SHP77 (cell line): ENCODE data around the gene POLD1.
"Not testable (repeated sequence)": the region's sequence is repeated elsewhere in the genome, so short reads cannot be mapped to it uniquely, and the experiment has no call there.

Source experiments
- DNase-seq, 2 experiments: peaks; one replicate each; lab custom pipeline; 2025; lab: John Stamatoyannopoulos, UW

The POLD1 gene

DNA sequence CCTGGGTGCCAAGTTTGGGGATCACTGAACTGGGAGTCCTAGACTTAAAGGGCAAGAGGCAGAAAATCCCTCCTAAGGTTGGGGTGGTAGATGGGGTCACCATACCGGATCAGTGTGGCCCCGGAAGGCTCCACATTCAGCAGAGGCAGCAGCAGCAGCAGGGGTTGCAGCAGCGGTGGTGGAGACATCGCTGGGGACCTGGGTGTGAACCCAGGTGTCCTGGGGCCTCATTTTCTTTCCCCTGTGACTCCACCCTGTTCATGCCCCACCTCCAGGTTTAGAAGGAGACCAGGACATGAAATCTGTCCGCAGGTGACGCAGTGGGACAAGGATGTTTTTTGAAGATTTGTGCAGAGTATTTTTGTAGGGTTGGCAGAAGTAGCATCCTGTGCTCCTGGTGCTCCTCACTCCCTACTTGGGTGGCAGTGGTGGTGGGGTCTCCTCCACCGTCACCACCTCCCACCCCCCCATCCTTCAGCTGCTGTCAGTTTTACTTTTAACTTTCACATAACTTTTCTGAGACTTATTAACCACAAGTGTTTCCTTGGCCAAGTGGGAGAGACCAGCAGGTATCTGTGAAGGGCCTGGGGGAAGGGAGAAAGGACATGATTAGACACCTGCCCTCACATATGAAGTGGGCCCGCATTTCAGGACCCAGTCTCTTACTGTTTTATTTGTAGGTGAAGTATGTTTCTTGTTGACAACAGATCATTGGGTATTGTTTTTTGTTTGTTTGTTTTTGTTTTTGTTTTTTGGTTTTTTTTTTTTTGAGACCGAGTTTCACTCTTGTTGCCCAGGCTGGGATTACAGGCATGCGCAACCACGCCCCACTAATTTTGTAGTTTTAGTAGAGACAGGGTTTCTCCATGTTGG, 18.5 kb upstream of the POLD1 start, which contains the start of gene NAPSA:
NAPSA (minus strand) TSS at position 206 of the 873 bp plus-strand sequence; CDS start at position 188, 18 bp downstream.
- no peak for DNase-seq

DNA sequence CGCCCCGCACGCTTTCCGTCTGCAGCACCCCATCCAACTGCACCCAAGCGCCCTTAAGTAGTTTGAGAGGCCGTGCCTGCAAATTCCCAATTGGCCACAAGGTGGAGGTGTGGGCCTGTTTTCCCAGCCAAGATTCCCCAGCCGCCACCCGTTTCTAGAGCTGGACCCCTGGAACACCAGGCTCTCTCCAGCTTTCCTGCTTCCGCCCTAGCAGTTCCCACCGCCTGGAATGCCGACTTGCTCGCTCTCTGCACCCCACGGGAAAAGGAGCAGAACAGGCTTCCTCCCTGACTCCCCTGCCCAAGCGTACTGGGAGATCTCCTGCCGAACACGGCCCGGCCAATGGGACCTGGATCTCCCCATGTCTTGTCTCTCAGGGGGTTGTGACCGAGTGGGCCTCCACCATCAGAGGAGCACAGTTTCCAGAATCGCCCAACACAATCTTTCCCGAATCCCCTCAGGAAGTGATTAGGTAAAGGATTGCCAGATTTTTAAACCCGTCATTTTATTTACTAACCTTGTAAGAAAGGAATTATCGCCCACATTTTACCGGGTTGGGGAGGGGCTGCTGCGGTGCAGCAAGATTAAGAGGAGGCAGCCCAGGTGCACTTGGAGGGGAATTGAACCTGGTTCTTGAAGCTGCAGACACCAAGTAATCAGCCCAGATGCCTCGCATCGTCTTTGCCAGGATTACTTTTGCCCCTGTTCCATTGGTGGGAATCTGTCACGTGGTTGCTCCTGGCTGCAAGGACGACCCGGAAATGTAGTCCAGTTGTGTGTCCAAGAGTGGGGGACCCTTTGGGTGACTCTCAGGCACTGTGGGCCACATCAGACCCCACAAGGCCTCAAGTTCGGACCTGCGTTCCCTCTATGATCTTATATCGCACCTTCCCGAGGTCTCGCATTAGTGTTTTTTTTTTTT, 15.2 kb upstream of the POLD1 start:
- DNase-seq = peak; percentile 72 to 74

DNA sequence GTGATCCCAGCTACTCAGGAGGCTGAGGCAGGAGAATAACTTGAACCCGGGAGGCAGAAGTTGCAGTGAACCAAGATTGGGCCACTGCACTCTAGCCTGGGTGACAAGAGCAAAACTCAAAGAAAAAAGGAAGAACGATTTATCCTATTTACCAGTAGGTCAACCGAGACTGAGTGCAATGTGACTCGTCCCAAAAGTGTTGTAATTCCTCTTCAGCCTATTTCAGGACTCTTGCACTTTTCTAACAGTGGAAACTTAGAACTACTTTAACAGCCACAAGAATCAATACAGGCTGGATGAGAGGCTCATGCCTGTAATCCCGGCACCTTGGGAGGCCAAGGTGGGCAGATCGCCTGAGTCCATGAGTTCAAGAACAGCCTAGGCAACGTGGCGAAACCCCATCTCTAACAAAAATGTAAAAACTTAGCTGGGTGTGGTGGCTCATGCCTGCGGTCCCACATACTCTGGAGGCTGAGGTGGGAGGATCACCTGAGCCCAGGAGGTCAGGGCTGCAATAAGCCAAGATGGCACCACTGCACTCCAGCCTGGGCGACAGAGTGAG, 12.2 kb upstream of the POLD1 start:
- DNase-seq = no peak

DNA sequence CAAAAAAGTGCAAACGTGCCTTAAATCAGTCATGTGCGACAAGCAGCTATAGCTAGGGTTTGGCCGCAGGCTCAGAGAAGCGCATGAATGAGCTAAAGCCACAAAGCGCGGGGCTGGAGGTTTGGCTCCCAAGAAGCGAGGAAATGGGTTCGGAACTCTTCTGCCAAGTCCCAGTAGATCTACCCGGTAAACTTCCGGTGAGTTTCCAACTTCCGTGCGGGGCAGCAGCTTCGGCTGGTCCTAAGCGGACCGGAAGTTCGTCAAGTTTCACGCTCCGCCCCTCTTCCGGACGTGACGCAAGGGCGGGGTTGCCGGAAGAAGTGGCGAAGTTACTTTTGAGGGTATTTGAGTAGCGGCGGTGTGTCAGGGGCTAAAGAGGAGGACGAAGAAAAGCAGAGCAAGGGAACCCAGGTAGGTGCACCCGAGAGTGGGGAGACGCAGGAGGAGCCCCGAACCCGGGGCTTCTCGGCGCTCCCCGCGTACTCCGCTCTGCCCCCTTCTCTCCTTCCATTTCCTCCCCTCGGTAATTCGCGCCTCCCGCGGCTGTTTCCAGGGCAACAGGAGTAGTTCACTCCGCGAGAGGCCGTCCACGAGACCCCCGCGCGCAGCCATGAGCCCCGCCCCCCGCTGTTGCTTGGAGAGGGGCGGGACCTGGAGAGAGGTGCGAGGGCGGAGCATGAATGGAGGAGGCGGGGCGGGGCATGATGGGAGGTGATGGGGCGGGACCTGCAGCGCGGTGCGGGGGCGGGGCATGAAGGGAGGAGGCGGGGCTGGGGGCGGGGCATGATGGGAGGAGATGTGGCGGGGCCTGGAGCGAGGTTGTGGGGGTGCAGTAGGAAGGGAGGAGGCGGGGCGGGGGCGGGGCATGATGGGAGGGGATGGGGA, 7.7 kb upstream of the POLD1 start, which contains the start of gene NR1H2:
NR1H2 (plus strand) TSS at position 292 of the 885 bp plus-strand sequence. CDS start 1,149 bp downstream, outside the sequence.
- peak; percentile 90 to 94 for DNase-seq

DNA sequence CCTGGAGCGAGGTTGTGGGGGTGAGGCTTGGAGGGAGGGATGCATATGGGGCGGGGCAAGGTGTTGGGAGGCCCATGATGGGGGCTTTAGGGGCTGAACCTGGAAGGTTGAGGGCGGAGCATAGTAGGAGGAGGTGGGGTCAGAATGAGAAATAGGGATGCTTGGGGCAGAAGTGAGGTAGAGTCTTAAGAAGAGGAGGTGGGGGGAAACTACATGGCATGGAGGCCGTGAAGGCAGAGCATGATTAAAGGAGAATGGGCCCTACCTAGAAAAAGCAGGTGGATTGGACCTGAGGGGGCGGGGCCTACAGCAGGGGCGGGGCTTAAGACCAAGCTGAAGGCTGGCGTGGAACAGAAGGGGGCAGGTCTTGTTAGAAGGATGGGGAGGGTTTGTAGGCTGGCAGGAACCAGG, 7.1 kb upstream of the POLD1 start:
- peak; percentile 14 to 40 for DNase-seq

DNA sequence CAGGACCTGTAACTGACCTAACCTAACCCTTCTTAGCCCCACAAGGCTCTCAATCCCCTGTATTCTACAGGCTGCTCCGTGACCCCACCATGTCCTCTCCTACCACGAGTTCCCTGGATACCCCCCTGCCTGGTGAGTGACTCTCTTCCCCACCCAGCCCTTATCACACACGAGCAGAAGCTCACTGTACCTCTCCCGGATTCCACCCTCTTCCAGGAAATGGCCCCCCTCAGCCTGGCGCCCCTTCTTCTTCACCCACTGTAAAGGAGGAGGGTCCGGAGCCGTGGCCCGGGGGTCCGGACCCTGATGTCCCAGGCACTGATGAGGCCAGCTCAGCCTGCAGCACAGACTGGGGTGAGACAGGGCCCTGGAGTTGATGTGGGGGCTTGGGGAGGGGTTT, 6.6 kb upstream of the POLD1 start:
- DNase-seq = no peak

DNA sequence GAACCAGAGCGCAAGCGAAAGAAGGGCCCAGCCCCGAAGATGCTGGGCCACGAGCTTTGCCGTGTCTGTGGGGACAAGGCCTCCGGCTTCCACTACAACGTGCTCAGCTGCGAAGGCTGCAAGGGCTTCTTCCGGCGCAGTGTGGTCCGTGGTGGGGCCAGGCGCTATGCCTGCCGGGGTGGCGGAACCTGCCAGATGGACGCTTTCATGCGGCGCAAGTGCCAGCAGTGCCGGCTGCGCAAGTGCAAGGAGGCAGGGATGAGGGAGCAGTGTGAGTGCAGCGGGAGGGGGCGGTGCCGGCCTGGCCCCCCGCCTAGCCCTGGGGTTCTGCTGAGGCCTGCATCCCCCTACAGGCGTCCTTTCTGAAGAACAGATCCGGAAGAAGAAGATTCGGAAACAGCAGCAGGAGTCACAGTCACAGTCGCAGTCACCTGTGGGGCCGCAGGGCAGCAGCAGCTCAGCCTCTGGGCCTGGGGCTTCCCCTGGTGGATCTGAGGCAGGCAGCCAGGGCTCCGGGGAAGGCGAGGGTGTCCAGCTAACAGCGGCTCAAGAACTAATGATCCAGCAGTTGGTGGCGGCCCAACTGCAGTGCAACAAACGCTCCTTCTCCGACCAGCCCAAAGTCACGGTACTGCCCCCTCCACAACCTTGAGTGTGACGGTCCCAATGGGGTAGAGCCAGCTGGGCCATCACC, 5.8 kb upstream of the POLD1 start:
- DNase-seq = no peak

DNA sequence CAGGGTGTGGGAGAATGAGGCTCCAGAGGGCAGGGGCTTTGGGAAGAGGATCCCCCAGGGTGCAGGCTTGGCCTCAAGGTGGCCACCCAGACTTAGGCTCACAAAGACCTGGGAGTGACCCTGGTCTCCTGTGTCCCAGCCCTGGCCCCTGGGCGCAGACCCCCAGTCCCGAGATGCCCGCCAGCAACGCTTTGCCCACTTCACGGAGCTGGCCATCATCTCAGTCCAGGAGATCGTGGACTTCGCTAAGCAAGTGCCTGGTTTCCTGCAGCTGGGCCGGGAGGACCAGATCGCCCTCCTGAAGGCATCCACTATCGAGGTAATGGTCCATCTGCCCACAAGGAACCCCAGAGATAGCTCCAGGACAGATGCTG, 5.3 kb upstream of the POLD1 start:
- no peak for DNase-seq

DNA sequence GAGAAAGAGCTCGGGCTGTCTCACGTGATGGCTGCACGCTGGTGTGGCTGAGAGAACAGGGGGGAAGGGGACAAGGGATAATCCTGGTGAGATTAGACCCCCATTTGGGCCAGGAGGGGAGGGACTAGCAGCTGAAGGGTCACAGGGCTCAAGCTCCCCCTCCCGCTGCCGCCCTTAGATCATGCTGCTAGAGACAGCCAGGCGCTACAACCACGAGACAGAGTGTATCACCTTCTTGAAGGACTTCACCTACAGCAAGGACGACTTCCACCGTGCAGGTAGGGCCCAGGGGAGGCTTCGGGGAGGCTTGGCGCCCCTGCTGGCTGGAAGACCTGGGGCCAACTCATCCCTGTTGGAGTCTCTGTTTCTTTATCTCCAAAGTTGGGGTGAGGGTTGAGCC, 4.5 kb upstream of the POLD1 start:
- no peak for DNase-seq

DNA sequence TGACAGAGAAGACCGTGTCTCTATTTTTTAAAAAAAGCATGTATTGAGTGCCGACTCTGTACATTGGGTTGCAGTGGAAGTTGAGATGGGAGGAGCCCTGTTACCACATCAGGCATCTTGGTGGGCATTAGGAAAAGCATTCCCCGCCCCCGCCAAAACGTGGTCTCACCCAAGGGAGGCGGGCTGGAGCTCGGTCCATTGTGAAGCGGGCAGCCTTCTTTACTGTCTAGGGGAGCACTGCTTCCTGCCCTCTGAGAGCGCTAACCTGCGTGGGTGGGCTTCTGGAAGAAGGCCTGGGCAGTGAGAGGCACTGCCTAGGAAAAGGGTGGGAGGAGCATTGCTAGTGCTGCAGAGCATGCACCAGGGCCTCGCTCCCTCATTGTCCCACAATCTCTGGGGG, 4.0 kb upstream of the POLD1 start:
- DNase-seq = no peak

DNA sequence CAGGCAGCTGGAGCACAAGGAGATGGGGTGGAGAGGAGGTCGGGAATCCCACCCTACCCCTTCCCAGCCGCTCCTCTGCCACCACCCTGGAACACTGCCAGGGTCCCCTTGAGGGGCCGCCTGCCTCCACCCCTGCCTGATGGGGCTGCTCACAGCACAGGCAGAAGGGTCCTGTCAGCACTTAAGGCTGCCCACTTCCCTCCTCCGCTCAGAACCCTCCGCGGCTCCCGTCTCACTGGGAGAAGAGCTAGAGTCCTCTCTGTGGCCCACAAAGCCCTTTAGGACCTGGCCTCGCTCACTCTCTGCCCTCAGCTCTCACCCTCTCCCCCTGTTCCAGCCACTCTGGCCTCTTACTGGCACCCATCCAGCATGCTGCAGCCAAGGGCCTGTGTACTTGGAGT, 3.4 kb upstream of the POLD1 start:
- DNase-seq = no peak

DNA sequence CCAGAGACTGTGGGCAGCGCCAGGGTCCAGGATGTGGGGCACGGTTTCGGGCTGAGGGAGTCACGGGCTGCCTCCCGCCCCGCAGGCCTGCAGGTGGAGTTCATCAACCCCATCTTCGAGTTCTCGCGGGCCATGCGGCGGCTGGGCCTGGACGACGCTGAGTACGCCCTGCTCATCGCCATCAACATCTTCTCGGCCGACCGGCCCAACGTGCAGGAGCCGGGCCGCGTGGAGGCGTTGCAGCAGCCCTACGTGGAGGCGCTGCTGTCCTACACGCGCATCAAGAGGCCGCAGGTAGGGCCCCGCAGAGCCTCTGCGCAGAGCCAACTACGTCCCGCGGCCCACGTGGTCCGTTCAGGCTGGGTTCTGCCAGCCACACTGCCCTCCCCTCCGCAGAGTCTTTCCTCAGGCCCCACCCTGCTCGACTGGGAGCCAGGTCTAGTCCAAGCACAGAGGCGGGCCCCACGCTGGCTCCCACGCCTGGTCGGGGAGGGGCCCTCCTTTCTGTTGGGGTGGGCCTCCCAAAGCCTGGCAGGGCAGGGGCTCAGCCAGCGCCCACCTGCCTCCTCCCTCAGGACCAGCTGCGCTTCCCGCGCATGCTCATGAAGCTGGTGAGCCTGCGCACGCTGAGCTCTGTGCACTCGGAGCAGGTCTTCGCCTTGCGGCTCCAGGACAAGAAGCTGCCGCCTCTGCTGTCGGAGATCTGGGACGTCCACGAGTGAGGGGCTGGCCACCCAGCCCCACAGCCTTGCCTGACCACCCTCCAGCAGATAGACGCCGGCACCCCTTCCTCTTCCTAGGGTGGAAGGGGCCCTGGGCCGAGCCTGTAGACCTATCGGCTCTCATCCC, 2.0 kb upstream of the POLD1 start:
- DNase-seq = no peak

DNA sequence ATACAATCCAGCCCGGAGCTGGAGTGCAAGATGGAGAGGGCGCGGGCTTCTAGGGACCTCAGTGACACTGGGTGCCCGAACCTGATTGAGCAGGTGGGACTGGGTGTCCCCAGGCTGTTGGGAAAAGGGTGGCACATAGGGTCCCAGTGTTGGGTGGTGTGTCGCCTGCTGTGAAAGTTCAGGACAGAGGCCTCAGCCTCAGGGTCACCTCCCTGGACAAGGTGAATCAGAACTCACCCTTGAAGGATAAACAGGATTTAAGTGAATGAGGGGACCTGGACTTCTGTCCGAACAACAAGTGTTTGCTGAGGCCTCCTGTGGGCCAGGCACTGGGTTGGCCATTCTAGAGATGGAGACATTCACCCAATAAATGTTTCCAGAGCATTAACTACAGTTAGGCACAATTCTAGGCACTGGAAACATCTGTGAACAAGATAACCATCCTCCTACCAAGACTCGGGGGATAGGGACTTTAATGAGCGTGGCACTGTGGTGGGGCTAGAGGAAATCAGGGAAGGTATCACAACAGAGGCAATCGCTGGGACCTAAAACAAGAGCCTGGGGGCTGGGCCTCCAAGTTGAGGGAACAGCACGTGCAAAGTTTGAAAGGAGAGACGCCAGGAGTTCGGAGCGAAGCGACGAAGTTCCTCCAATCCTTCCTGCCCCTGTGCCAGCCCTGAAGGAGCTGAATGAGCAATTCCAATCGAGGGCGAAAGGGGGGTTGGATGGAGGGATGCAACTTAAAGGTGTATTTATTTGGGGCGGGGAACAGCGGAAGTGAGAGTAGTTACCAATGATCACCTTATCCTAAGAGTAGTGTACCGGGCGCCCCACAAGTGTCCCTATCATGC, 921 bp upstream of the POLD1 start:
- DNase-seq = no peak

DNA sequence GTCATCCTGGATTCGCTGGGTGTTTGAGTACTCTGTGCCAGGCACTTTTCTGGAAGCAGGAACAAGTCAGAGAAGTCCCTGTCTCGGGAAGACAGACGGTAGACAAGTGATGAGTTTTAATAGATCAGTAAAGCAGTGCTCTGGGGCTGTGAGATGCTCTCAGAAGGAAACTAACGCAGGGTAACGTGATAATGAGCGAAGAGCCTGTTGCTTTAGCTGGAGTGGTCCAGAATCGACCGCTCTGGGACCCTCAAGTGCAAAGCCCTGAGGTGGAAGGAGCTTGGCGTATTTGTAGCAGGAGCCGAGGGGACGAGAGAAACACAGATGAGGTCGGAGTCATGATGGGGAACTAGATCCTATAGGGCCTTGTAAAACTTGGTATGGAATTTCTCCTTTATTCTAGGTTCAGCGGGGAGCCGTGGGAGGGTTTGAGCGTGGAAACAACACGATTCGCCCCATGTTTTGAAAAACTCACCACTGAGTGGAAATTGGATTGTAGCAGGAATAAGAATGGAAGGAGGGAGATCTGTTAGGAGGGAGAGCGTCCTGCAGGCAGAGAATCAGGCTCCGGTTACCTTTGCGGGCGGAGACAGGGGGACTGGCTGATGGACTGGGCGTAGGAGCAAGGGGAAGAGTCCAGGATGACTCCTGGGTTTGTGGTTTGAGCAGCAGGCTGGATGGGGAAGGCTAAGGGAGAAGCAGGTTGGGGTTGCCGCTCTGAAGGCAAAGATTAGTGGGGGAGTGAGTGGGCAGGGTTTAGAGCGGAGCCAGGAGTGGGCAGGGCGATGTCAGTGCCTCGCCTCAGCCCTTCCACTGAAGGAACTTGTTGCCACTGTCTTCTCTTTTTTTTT, 763 bp downstream of the POLD1 start:
- DNase-seq = no peak

DNA sequence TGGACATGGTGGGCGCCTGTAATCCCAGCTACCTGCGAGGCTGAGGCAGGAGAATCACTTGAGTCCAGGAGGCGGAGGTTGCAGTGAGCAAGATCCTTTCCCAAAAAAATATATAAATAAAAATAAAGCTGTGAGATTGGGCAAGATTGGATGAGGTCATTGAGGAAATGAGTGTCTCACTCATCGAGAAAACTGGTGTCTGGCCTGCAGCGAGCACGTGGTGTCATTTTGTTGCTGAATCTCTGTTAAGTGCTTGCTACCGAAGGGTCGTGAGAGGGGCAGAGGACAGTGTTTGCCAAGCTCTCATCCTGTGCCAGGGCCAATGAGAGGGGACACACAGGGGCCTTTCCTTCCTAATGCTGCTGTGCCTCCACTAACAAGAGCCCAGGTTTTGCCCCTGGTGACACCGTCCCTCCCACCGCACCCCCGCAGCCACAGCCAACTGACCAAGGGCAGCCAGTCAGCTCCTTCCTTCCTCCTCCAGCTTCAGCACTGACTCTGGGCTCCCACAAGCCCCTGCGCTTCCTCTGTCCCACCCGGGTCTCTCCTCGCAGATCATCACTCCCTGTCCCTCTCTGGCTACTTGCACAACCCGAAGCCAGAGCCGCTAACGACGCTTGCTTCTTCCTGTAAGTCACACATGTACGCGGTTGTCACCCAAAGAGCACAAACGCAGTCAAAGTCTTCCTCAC, 3.2 kb downstream of the POLD1 start:
- DNase-seq = no peak

DNA sequence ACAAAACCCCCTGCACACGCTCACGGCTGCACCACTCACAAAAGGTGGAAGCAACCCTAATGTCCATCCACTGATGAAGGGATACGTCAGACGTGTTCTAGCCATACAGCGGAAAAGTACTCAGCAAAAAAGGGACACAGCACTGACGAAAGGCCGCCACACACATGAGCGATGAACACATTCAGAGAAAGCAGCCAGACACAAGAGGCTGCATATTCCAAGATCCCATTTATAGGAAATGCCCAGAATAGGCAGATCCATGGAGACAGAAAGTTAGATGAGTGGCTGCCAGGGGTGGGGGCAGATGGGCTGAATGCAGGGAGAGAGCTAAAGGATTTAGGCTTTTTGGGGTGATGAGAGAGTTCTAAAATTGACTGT, 3.7 kb downstream of the POLD1 start:
- no peak for DNase-seq

DNA sequence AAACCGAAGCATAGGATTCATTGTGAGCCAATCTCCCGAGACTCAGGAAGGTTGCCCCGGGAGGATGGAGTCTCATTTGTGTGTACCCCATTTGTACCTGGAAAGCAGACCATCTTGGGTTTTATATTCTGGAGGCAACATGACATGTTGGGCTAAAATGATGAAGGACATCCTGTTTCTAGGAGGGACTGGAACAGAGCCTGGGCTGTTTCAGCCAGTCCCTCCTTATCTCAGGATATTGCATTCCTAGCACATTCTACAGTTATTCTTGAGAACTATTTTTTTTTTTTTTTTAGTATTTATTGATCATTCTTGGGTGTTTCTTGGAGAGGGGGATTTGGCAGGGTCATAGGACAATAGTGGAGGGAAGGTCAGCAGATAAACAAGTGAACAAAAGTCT, 6.1 kb downstream of the POLD1 start:
- not testable (repeated sequence) for DNase-seq
